ENCODE measurements around the gene SSBP4. TPM values are rescaled to one million over a fixed set of nuclear protein-coding genes. Genes with fewer than 3 reads are reported as not detected.

The SSBP4 gene
- polyA plus RNA-seq, 4 donors, result 68.0 to 128 (median 79.4) TPM

- DNase-seq (ENCODE audit: low read depth in 4 of 4, low spot score in 3 of 4), result no peak
These were observed 22.9 kb downstream of the SSBP4 start for GRCh38 chr19:18441804-18442788.

GRCh38 chr19:18442941-18443340 lies 23.7 kb downstream of the SSBP4 start:
- DNase-seq (ENCODE audit: low read depth in 4 of 4, low spot score in 3 of 4), result no peak

GRCh38 chr19:18443406-18443805 lies 24.2 kb downstream of the SSBP4 start:
- DNase-seq (ENCODE audit: low read depth in 4 of 4, low spot score in 3 of 4), result no peak

GRCh38 chr19:18443831-18444230 lies 24.6 kb downstream of the SSBP4 start:
- DNase-seq (ENCODE audit: low read depth in 4 of 4, low spot score in 3 of 4), result no peak

- no peak for DNase-seq (ENCODE audit: low read depth in 4 of 4, low spot score in 3 of 4)
These were observed 25.3 kb downstream of the SSBP4 start for GRCh38 chr19:18444513-18444912.

- DNase-seq (ENCODE audit: low read depth in 4 of 4, low spot score in 3 of 4), result no peak
These were observed 26.2 kb downstream of the SSBP4 start for GRCh38 chr19:18445262-18445948.

- no peak for DNase-seq (ENCODE audit: low read depth in 4 of 4, low spot score in 3 of 4)
These were observed 27.1 kb downstream of the SSBP4 start for GRCh38 chr19:18446145-18446810.

GRCh38 chr19:18446811-18447359 lies 27.7 kb downstream of the SSBP4 start:
- DNase-seq (ENCODE audit: low read depth in 4 of 4, low spot score in 3 of 4), result no peak

- no peak for DNase-seq (ENCODE audit: low read depth in 4 of 4, low spot score in 3 of 4)
These were observed 30.4 kb downstream of the SSBP4 start for GRCh38 chr19:18449552-18449951.

- DNase-seq (ENCODE audit: low read depth in 4 of 4, low spot score in 3 of 4), result no peak
These were observed 31.1 kb downstream of the SSBP4 start for GRCh38 chr19:18450021-18450930.

GRCh38 chr19:18450931-18451836 lies 32.0 kb downstream of the SSBP4 start:
- no peak for DNase-seq (ENCODE audit: low read depth in 4 of 4, low spot score in 3 of 4)

GRCh38 chr19:18452386-18452785 lies 33.2 kb downstream of the SSBP4 start:
- DNase-seq (ENCODE audit: low read depth in 4 of 4, low spot score in 3 of 4), result no peak

GRCh38 chr19:18453269-18454024 lies 34.2 kb downstream of the SSBP4 start:
- no peak for DNase-seq (ENCODE audit: low read depth in 4 of 4, low spot score in 3 of 4)

GRCh38 chr19:18456279-18456678 lies 37.1 kb downstream of the SSBP4 start:
- DNase-seq (ENCODE audit: low read depth in 4 of 4, low spot score in 3 of 4), result no peak

- no peak for DNase-seq (ENCODE audit: low read depth in 4 of 4, low spot score in 3 of 4)
These were observed 37.8 kb downstream of the SSBP4 start for GRCh38 chr19:18456974-18457373.

- no peak for DNase-seq (ENCODE audit: low read depth in 4 of 4, low spot score in 3 of 4)
These were observed 38.5 kb downstream of the SSBP4 start for GRCh38 chr19:18457483-18458331.

GRCh38 chr19:18460900-18461299 lies 41.7 kb downstream of the SSBP4 start:
- DNase-seq (ENCODE audit: low read depth in 4 of 4, low spot score in 3 of 4), result no peak
